Psoas muscle (tissue), 8 donors: ENCODE results near the gene CIAO2B. TPM values are rescaled to one million over a fixed set of nuclear protein-coding genes. Genes with fewer than 3 reads are reported as not detected.

Source experiments
- ATAC-seq, 4 donors: fragments of 200-7000 bp; cut with Tn5 transposase; one replicate each; pipeline ENCODE4 v1.9.1; 2020; ENCODE audit warnings: moderate library complexity in 3 of 4, mild to moderate bottlenecking in 2 of 4
- DNase-seq, 2 donors: peaks; one replicate each; pipeline ENCODE4 v3.0.0-alpha.2; 2020
- H3K27ac ChIP-seq: fragments of 200-600 bp; one replicate; pipeline ENCODE4 v1.8.0; 2022
- H3K27me3 ChIP-seq, 3 donors: fragments of 200-600 bp in 1 of 3; one replicate each; pipeline versions ENCODE4 v1.6.1 to v1.8.0; 2013 to 2022; ENCODE audit warnings: low read length in 2 of 3, mild to moderate bottlenecking in 2 of 3, moderate library complexity in 1 of 3; ENCODE audit not compliant: insufficient read depth in 3 of 3
- H3K36me3 ChIP-seq, 2 donors: fragments of 200-600 bp in 1 of 2; one replicate each; pipeline versions ENCODE4 v1.6.1 to v1.8.0; 2013 to 2022; ENCODE audit warnings: low read depth in 1 of 2, mild to moderate bottlenecking in 1 of 2, moderate library complexity in 1 of 2; ENCODE audit not compliant: insufficient read depth in 1 of 2
- H3K4me1 ChIP-seq: fragments of 200-600 bp; one replicate; pipeline ENCODE4 v1.8.0; 2022
- H3K4me3 ChIP-seq: fragments of 200-600 bp; one replicate; pipeline ENCODE4 v1.8.0; 2022; ENCODE audit warnings: mild to moderate bottlenecking
- H3K9me3 ChIP-seq: fragments of 200-600 bp; one replicate; pipeline ENCODE4 v1.8.0; 2022
- CTCF ChIP-seq: fragments of 200-600 bp; IDR thresholded peaks from one replicate; pipeline ENCODE4 v1.8.0; 2022; ENCODE audit warnings: antibody characterized with exemption
- WGBS, 3 donors: extraction: QIAGEN DNeasy Blood & Tissue Kit; methylation state at CpG; one replicate each; pipeline versions ENCODE4 v1.1.6 to v1.1.7; 2013; 5-methylcytosine and 5-hydroxymethylcytosine counted together
- intact Hi-C, 2 donors: fragments of 100-400 bp; cut with DNase I; formaldehyde crosslinking; loops; one replicate each; pipeline versions ENCODE4 v1.11.0 to v1.14.2; 2022
- polyA plus RNA-seq, 3 donors: library from polyadenylated mRNA; stranded (reverse); fragments of 200-250 nt; gene quantifications; one replicate each; pipeline ENCODE4 v1.2.3, GENCODE V29; 2013
- total RNA-seq, 4 donors: library from RNA; stranded (reverse); fragmentation: NEBNext Ultra II Directional in 2 of 4; extraction: Animal tissue kit (Norgen Biotek cat#: 25700) in 2 of 4; gene quantifications; one replicate each; pipeline versions ENCODE4 v1.2.1 to v1.2.4, GENCODE V29; 2021 to 2023
- donor health status: healthy with polysubstance abuse.
- donor health status: DM: no; HTN: no; CAD: no; lungs with moderate emphysema.
- donor health status: Bipolar disorder and iron deficiency.
- donor health status: healthy.
- donor health status: DM: yes; HTN: yes; CAD: no.
- donor health status: DM: no; HTN: no; CAD: no.
- donor health status: DM: no; HTN: no; CAD: no.
- donor health status: DM: yes; HTN: yes; CAD: no.

Gene CIAO2B
- total and polyA plus RNA-seq, 7 donors, result 145 to 818 (median 346) TPM

DNA sequence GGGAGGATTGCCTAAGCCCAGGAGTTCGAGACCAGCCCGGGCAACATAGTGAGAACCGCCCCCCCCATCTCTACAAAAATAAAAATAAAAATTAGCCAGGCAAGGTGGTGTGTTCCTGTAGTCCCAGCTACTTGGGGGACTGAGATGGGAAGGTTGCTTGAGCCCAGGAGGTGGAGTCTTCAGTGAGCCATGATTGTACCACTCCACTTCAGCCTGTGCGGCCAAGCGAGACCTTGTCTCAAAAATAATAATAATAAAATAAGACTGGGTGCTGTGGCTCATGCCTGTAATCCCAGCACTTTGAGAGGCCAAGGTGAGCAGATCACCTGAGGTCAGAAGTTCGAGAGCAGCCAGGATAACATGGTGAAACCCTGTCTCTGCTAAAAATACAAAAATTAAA, 42.4 kb downstream of the CIAO2B start:
- Histone ChIP-seq H3K36me3 (peaks cover 0 to 5% of the 10 kb centered on the region in 2 donors), H3K27ac (no peak overlapping the region), H3K27me3 (no peaks in the 10 kb centered on the region), H3K4me3 (no peak overlapping the region), H3K9me3 (no peaks in the 10 kb centered on the region), H3K4me1 (no peaks in the 10 kb centered on the region)
- WGBS, 3 donors, result 89 to 96% (median 92%) methylated on average over 6 of the region's 6 CpGs
- no peak for TF ChIP-seq CTCF
- intact Hi-C loops, result loop anchor here (5.0 to 10.0 kb wide), 2 partner anchors 63 to 266 kb away; partner anchors contain the start of genes FBXL8 (in 1 of the 2) and TRADD (in 1 of the 2)
- DNase-seq, result no peak
- ATAC-seq, result no peak

- DNase-seq, result peak in 1 of 2 donors; percentile 4
- peaks cover 0 to 9% of the 10 kb centered on the region in 2 donors for H3K36me3 ChIP-seq
- H3K4me1 ChIP-seq, result no peaks in the 10 kb centered on the region
- no peak overlapping the region for H3K27ac ChIP-seq
- H3K4me3 ChIP-seq, result no peak overlapping the region
- ATAC-seq, result no peak
- TF ChIP-seq CTCF, result no peak
- WGBS, 3 donors, result 68 to 87% (median 72%) methylated on average over 4 of the region's 4 CpGs
- intact Hi-C loops, result loop anchor here (5.0 to 10.0 kb wide), 2 partner anchors 63 to 266 kb away; partner anchors contain the start of genes FBXL8 (in 1 of the 2) and TRADD (in 1 of the 2)
- H3K9me3 ChIP-seq, result no peaks in the 10 kb centered on the region
- H3K27me3 ChIP-seq, result no peaks in the 10 kb centered on the region
Observed at GRCh38 chr16:66891360-66891759, 42.8 kb downstream of the CIAO2B start.

DNA sequence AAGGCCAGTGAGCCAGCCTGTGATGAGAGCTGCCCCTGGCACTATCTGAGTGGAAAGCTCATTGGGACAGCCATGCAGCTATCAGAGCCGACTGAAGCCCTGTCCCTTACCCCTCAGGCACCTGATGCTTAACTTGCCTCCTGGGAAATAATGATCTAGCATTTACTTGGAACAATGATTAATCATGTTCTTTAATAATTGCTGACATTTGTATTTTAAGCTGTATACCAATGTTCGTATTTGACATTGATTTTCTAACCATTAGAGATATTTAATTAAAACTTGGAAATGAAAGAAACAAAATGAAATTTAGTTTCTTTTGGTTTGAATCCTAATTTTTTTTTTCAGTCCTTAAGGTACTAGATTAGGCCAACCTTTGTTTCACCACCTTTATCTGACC, 43.4 kb downstream of the CIAO2B start:
- 45 to 62% (median 61%) methylated on average over 2 of the region's 2 CpGs for WGBS, 3 donors
- no peaks in the 10 kb centered on the region for H3K4me1 ChIP-seq
- H3K9me3 ChIP-seq, result no peaks in the 10 kb centered on the region
- intact Hi-C loops, result loop anchor here (5.0 to 10.0 kb wide), 2 partner anchors 64 to 267 kb away; partner anchors contain the start of genes FBXL8 (in 1 of the 2) and TRADD (in 1 of the 2)
- peak in 1 of 2 donors; percentile 8 for DNase-seq
- H3K36me3 ChIP-seq, result peaks cover 0 to 14% of the 10 kb centered on the region in 2 donors
- no peak for TF ChIP-seq CTCF
- ATAC-seq, result no peak
- H3K4me3 ChIP-seq, result no peak overlapping the region
- no peak overlapping the region for H3K27ac ChIP-seq
- no peaks in the 10 kb centered on the region for H3K27me3 ChIP-seq

GRCh38 chr16:66889622-66890021, 44.6 kb downstream of the CIAO2B start:
- 30 to 67% (median 45%) methylated on average over 3 to 4 of the region's 4 CpGs for WGBS, 3 donors
- H3K36me3 ChIP-seq, result peaks cover 0 to 26% of the 10 kb centered on the region in 2 donors
- no peaks in the 10 kb centered on the region for H3K27me3 ChIP-seq
- no peak for TF ChIP-seq CTCF
- no peaks in the 10 kb centered on the region for H3K4me1 ChIP-seq
- H3K4me3 ChIP-seq, result no peak overlapping the region
- no peaks in the 10 kb centered on the region for H3K9me3 ChIP-seq
- H3K27ac ChIP-seq, result no peak overlapping the region
- ATAC-seq, result peak in 1 of 4 donors; percentile 20
- no peak for DNase-seq
- intact Hi-C loops, result loop anchor here (5.0 to 10.0 kb wide), 2 partner anchors 65 to 268 kb away; partner anchors contain the start of genes FBXL8 (in 1 of the 2) and TRADD (in 1 of the 2)
